Thoracic aorta (tissue), 2 donors: ENCODE measurements around the gene MYCBP2. TPM values are rescaled to one million over a fixed set of nuclear protein-coding genes. Genes with fewer than 3 reads are reported as not detected.
"Not testable (repeated sequence)": the region's sequence is repeated elsewhere in the genome, so short reads cannot be mapped to it uniquely, and the experiment has no call there.

ENCODE experiments used
- ATAC-seq: fragments of 150-250 bp; one replicate; pipeline ENCODE4 v1.8.0; 2017; ENCODE audit warnings: low read depth; ENCODE audit not compliant: insufficient number of reproducible peaks, low FRiP score
- DNase-seq: peaks from one replicate; pipeline ENCODE4 v3.0.0-alpha.2; 2020; ENCODE audit warnings: low spot score
- H3K27ac ChIP-seq, 2 donors: fragments of 200-600 bp; sonication (generic); 1 replicate in 1 of 2; 2 replicates in 1 of 2; pipeline ENCODE4 v1.5.1; 2016; ENCODE audit warnings: mild to moderate bottlenecking in 2 of 2, moderate library complexity in 2 of 2
- H3K27me3 ChIP-seq: fragments of 200-600 bp; sonication (generic); replicated peaks from 2 replicates; pipeline ENCODE4 v1.6.0; 2016; ENCODE audit warnings: mild to moderate bottlenecking; ENCODE audit not compliant: insufficient read depth
- H3K36me3 ChIP-seq: fragments of 200-600 bp; sonication (generic); one replicate; pipeline ENCODE4 v1.5.1; 2016
- H3K4me1 ChIP-seq, 2 donors: fragments of 200-600 bp; sonication (generic); 1 replicate in 1 of 2; 2 replicates in 1 of 2; pipeline versions ENCODE4 v1.5.1 to v1.6.0; 2016; ENCODE audit warnings: low read depth in 2 of 2, mild to moderate bottlenecking in 1 of 2; ENCODE audit not compliant: control insufficient read depth in 1 of 2
- H3K4me3 ChIP-seq: fragments of 200-600 bp; sonication (generic); 2 replicates; pipeline ENCODE4 v1.5.1; 2016; ENCODE audit warnings: mild to moderate bottlenecking
- H3K9me3 ChIP-seq: fragments of 200-600 bp; sonication (generic); 2 replicates; pipeline ENCODE4 v1.5.1; 2016
- CTCF ChIP-seq: fragments of 200-600 bp; sonication (generic); IDR thresholded peaks from one replicate; pipeline ENCODE4 v1.5.1; 2019; ENCODE audit warnings: antibody characterized with exemption
- total RNA-seq, 2 donors: library from RNA; depleted of rRNA; stranded (reverse); fragments of >200 nt; gene quantifications; one replicate each; pipeline versions ENCODE4 v1.1.0 to v1.2.3, GENCODE V29; 2016

Gene MYCBP2
- total RNA-seq, 2 donors from 2014 or later: 135 to 139 TPM

DNA sequence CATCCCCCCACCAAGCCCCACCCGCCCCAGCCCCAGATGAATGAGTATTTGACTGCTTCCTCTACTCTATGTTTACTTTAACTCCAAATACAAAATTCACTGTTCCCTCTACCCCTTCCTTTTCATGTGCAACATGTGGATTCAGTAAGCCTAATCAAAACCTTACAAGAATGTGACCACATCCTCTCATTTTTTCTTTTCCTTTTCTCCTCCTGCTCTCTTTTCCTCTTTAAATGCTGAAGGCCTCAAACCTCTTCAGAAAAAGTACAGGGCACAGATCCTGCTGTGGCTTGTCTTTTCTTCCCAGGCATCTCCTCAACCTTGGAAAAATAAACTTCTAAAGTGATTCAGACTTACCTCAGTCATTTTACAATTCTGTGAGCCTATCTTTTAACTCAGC, 119.0 kb downstream of the MYCBP2 start:
- no peaks in the 10 kb centered on the region for H3K4me1 ChIP-seq
- peaks cover 11% of the 10 kb centered on the region for H3K36me3 ChIP-seq
- TF ChIP-seq CTCF: no peak
- H3K4me3 ChIP-seq: no peak overlapping the region
- no peaks in the 10 kb centered on the region for H3K9me3 ChIP-seq
- DNase-seq (no peak), ATAC-seq (no peak)
- H3K27me3 ChIP-seq: no peaks in the 10 kb centered on the region
- H3K27ac ChIP-seq: no peak overlapping the region

DNA sequence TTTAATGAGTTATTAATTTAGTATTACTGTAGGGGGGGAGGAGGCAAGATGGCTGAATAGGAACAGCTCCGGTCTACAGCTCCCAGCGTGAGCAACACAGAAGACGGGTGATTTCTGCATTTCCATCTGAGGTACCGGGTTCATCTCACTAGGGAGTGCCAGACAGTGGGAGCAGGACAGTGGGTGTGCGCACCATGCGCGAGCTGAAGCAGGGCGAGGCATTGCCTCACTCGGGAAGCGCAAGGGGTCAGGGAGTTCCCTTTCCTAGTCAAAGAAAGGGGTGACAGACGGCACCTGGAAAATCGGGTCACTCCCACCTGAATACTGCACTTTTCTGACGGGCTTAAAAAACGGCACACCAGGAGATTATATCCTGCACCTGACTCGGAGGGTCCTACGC, 127.9 kb downstream of the MYCBP2 start:
- not testable (repeated sequence) for H3K27ac ChIP-seq, H3K4me3 ChIP-seq, ATAC-seq, H3K27me3 ChIP-seq, H3K9me3 ChIP-seq, DNase-seq, H3K4me1 ChIP-seq
- peaks cover 19% of the 10 kb centered on the region for H3K36me3 ChIP-seq

DNA sequence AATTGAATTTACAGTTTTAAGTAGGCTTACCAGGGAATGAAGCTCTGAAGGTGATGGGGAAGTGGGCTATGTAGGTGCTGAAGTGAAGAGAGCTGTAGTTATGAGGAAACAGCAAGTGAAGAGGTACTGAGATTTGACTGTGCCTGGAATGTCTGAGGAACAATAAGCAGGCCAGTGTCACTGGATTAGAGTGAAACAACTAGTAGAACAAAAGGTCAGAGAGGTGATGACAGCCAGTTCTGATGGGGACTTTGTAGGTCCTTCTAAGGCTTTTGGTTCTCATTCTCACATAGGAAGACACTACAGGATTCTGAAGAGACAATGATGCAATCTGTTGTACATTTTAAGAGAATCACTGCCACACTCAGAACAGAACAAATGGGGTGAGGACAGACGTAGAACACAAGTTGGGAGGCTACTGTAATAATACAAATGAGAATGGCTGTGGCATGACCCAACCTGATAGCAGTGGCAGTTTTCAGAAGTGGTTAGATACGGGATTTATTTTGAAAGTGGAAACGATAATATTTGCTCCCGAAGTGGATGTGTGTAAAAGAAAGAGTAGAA, 130.8 kb downstream of the MYCBP2 start:
- Histone ChIP-seq H3K27me3 (no peaks in the 10 kb centered on the region), H3K9me3 (no peaks in the 10 kb centered on the region), H3K27ac (no peak overlapping the region), H3K36me3 (peaks cover 37% of the 10 kb centered on the region), H3K4me1 (no peaks in the 10 kb centered on the region), H3K4me3 (no peak overlapping the region)
- no peak for DNase-seq
- TF ChIP-seq CTCF: no peak
- no peak for ATAC-seq

DNA sequence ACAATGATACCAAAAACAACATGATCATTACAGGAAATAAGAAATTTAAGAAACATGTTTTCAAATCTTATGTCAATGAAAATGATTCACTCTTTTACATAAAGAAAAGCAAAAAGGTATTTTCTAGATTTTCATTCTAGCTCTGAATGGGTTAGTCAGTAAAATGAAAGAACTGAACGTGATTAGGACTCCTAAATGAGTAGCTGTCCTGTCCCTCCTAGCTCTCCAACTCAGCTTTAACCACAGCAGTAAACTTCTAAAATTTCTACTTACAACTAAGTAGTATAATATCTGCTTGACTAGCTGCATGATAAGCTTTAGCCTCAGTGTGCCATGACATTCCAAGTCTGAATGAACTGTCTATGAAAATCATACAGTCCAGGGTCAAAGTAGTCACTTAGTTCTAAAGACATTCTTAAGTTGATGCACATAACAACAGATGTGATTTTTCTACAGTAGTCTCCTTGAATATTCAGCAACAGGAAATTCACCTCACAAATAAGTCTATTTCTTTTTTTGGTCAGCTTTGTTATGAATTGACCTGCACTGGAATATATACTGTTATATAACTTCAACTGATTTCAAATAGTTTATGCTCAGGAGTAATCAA, 136.4 kb downstream of the MYCBP2 start:
- no peak for DNase-seq
- no peak for TF ChIP-seq CTCF
- no peak for ATAC-seq
- Histone ChIP-seq H3K4me1 (no peaks in the 10 kb centered on the region), H3K4me3 (no peak overlapping the region), H3K27me3 (no peaks in the 10 kb centered on the region), H3K9me3 (no peaks in the 10 kb centered on the region), H3K36me3 (peaks cover 34% of the 10 kb centered on the region), H3K27ac (no peak overlapping the region)

- no peak for TF ChIP-seq CTCF
- peaks cover 19% of the 10 kb centered on the region for H3K36me3 ChIP-seq
- no peaks in the 10 kb centered on the region for H3K4me1 ChIP-seq
- ATAC-seq: no peak
- H3K27me3 ChIP-seq: no peaks in the 10 kb centered on the region
- H3K4me3 ChIP-seq: no peak overlapping the region
- DNase-seq: no peak
- H3K9me3 ChIP-seq: no peaks in the 10 kb centered on the region
- H3K27ac ChIP-seq: no peak overlapping the region
Measured at GRCh38 chr13:77185721-77186120, 141.2 kb downstream of the MYCBP2 start.

- H3K27me3 ChIP-seq: no peaks in the 10 kb centered on the region
- H3K9me3 ChIP-seq: no peaks in the 10 kb centered on the region
- H3K4me1 ChIP-seq: no peaks in the 10 kb centered on the region
- no peak overlapping the region for H3K4me3 ChIP-seq
- no peak overlapping the region for H3K27ac ChIP-seq
- DNase-seq (no peak), ATAC-seq (no peak)
- H3K36me3 ChIP-seq: peaks cover 26% of the 10 kb centered on the region
- no peak for TF ChIP-seq CTCF
Measured at GRCh38 chr13:77184455-77184854, 142.4 kb downstream of the MYCBP2 start.
